ENCODE data around the gene FAM47E. TPM values are rescaled to one million over a fixed set of nuclear protein-coding genes. Genes with fewer than 3 reads are reported as not detected.

Gene FAM47E
- total and polyA plus RNA-seq, 2 of the 8 experiments (the other 6 are each of a cell fraction or from before 2014, with no cell fraction given), result 1.3 to 1.4 TPM

DNA sequence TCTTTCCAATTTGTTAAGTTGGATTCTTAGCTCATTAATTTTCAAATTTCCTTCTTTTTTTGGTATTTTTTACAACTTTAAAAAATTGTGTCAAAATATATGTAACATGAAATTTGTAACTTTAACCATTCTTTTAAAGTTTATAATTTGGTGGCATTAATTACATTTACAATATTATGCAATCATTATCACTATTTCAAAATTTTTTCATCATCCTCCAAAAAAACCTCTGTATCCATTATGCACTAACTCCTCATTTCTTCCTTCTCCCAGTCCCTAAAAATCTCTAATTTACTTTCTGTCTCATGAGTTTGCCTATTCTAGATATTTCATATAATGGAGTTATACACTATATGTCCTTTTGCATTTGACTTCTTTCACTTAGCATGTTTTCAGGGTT, 4.7 kb upstream of the FAM47E start:
- Histone ChIP-seq H4K20me1 (replicated peaks in 1 of 2; ENCODE audit: control insufficient read depth in 1 of 2, insufficient read depth in 2 of 2, low read length in 2 of 2) (no peaks in the 10 kb centered on the region), H4K8ac (ENCODE audit: extremely low read depth, insufficient read depth, low read length) (no peak overlapping the region), H3K9ac (replicated peaks in 1 of 4; ENCODE audit: extremely low read depth in 1 of 4, low read depth in 3 of 4, low read length in 3 of 4) (no peak overlapping the region), H3K14ac (ENCODE audit: insufficient read length) (no peak overlapping the region), H2BK20ac (ENCODE audit: low read length) (no peak overlapping the region), H3K23ac (ENCODE audit: insufficient read length) (no peak overlapping the region), H2BK120ac (replicated peaks; ENCODE audit: low read depth, low read length) (no peak overlapping the region), H3K4me3 (ENCODE audit: extremely low read depth in 1 of 4, insufficient read depth in 2 of 4, low read depth in 3 of 4, low read length in 4 of 4) (no peak overlapping the region), H2BK12ac (ENCODE audit: low read depth, low read length) (no peak overlapping the region), H3K27ac (ENCODE audit: low read depth, low read length) (no peak overlapping the region), H3K79me2 (ENCODE audit: control insufficient read depth in 1 of 2, insufficient read depth in 2 of 2, low read length in 2 of 2) (no peaks in the 10 kb centered on the region), H2AFZ (ENCODE audit: low read length) (no peak overlapping the region), H3K36me3 (ENCODE audit: control insufficient read depth in 2 of 4, insufficient read depth in 4 of 4, low read length in 3 of 4) (no peaks in the 10 kb centered on the region), H2BK5ac (ENCODE audit: low read depth, low read length) (no peak overlapping the region), H3K56ac (replicated peaks; ENCODE audit: insufficient read length, low read depth, low read length) (no peak overlapping the region), H2AK5ac (ENCODE audit: low read depth, low read length) (no peak overlapping the region), H3K23me2 (ENCODE audit: low read depth, low read length) (peaks cover 4% of the 10 kb centered on the region; the same call in 1 of the 2 replicates), H4K91ac (replicated peaks; ENCODE audit: insufficient read length, low read length) (no peak overlapping the region), H3K4ac (replicated peaks; ENCODE audit: insufficient read length, low read depth, low read length) (no peak overlapping the region), H3K79me1 (ENCODE audit: low read depth, low read length) (no peaks in the 10 kb centered on the region), H3K27me3 (replicated peaks in 1 of 4; ENCODE audit: control insufficient read depth in 3 of 4, extremely low read depth in 1 of 4, insufficient read depth in 3 of 4, low read length in 3 of 4) (peaks cover 0 to 6% (median 2%) of the 10 kb centered on the region in 4 experiments; a peak in 3 of 7 replicates), H3K18ac (ENCODE audit: extremely low read depth, low read length) (no peak overlapping the region), H4K5ac (ENCODE audit: insufficient read length, low read depth, low read length) (no peak overlapping the region), H3K9me3 (ENCODE audit: insufficient read depth in 2 of 2, low read depth in 1 of 2, low read length in 1 of 2) (no peaks in the 10 kb centered on the region), H3K4me1 (replicated peaks in 1 of 4; ENCODE audit: control insufficient read depth in 3 of 4, insufficient read depth in 4 of 4, low read length in 3 of 4) (peaks cover 0 to 3% (median 1%) of the 10 kb centered on the region in 4 experiments; a peak in 5 of 7 replicates), H2BK15ac (ENCODE audit: low read length) (no peak overlapping the region), H3K4me2 (ENCODE audit: insufficient read depth in 1 of 2, low read depth in 2 of 2, low read length in 2 of 2) (no peak overlapping the region)
- no peak for DNase-seq (ENCODE audit: low read depth in 1 of 2, low spot score in 2 of 2)
- CTCF ChIA-PET (ENCODE audit: partially characterized antibody), result interaction anchor here (1.0 to 1.5 kb wide), 2 partner anchors 12 to 67 kb away, joined by 3 to 4 read pairs; no protein-coding TSS in a partner anchor
- POLR2A ChIA-PET (ENCODE audit: partially characterized antibody), result interaction anchor here (1.2 kb wide), 1 partner anchor 26 kb away, joined by 3 read pairs; no protein-coding TSS in a partner anchor
- no peak for FAIRE-seq
- TF ChIP-seq JUN (IDR thresholded peaks at IDR 0.05; ENCODE audit: low read depth, low read length) (no peak), SAP30 (IDR thresholded peaks at IDR 0.05; ENCODE audit: insufficient read depth, insufficient replicate concordance, low read length) (no peak), ATF3 (IDR thresholded peaks at IDR 0.05; ENCODE audit: insufficient read depth, low read depth, low read length) (no peak), SIRT6 (IDR thresholded peaks at IDR 0.05; ENCODE audit: low read length) (no peak), CEBPB (IDR thresholded peaks at IDR 0.05; ENCODE audit: low read depth, low read length) (no peak), JUND (IDR thresholded peaks at IDR 0.05; ENCODE audit: low read length) (no peak), POLR2AphosphoS5 (IDR thresholded peaks at IDR 0.05; ENCODE audit: low read depth, low read length) (no peak), RBBP5 (IDR thresholded peaks at IDR 0.05; ENCODE audit: borderline replicate concordance, low read depth, low read length) (no peak), RXRA (IDR thresholded peaks at IDR 0.05; ENCODE audit: insufficient read depth, low read depth, low read length) (no peak), CHD2 (IDR thresholded peaks at IDR 0.05; ENCODE audit: low read length) (no peak), PHF8 (conservative IDR thresholded peaks at IDR 0.05; ENCODE audit: low read depth, low read length) (no peak), BRCA1 (IDR thresholded peaks at IDR 0.05; ENCODE audit: low read depth, low read length) (no peak), CHD1 (IDR thresholded peaks at IDR 0.05; ENCODE audit: low read depth, low read length) (no peak), EGR1 (IDR thresholded peaks at IDR 0.05; ENCODE audit: borderline replicate concordance, low read depth, low read length) (no peak), SP2 (IDR thresholded peaks at IDR 0.05; ENCODE audit: low read length) (no peak), SP1 (IDR thresholded peaks at IDR 0.05; ENCODE audit: low read depth, low read length) (no peak)

Data from H1 (cell line).